WTC11 (cell line): ENCODE data around the gene DAAM2. TPM values are rescaled to one million over a fixed set of nuclear protein-coding genes. Genes with fewer than 3 reads are reported as not detected.

Experiments used
- ATAC-seq: fragments of 200-7000 bp; cut with Tn5 transposase; 2 replicates; pipeline ENCODE4 v1.10.0; 2021; ENCODE audit warnings: mild to moderate bottlenecking, moderate library complexity
- CTCF ChIA-PET: fragments of 300-600 bp; sonication (Branson Sonifier 250); formaldehyde crosslinking; loops from one replicate; lab custom pipeline; 2021; ENCODE audit warnings: antibody characterized with exemption; lab: Charles Lee
- POLR2A ChIA-PET: fragments of 350-600 bp; sonication (Branson Sonifier 250); formaldehyde crosslinking; loops from one replicate; lab custom pipeline; 2021; ENCODE audit warnings: antibody characterized with exemption; lab: Charles Lee
- DNase-seq: peaks from one replicate; pipeline ENCODE4 v3.0.0; 2021; ENCODE audit warnings: low spot score
- H3K27ac Mint-ChIP-seq: 2 replicates; pipeline ENCODE4 v1.8.0; 2021; ENCODE audit warnings: mixed read lengths
- H3K27me3 Mint-ChIP-seq: 2 replicates; pipeline ENCODE4 v1.8.0; 2021; ENCODE audit warnings: low read depth, mild to moderate bottlenecking, moderate library complexity, mixed read lengths
- H3K36me3 Mint-ChIP-seq: 2 replicates; pipeline ENCODE4 v1.8.0; 2021; ENCODE audit warnings: mixed read lengths
- H3K4me1 Mint-ChIP-seq: 2 replicates; pipeline ENCODE4 v1.8.0; 2022; ENCODE audit warnings: mixed read lengths
- H3K4me3 Mint-ChIP-seq: 2 replicates; pipeline ENCODE4 v1.8.0; 2021; ENCODE audit warnings: mild to moderate bottlenecking, moderate library complexity, mixed read lengths
- H3K9me3 Mint-ChIP-seq: 2 replicates; pipeline ENCODE4 v1.8.0; 2021; ENCODE audit warnings: mixed read lengths
- CREM ChIP-seq: sonication (generic); formaldehyde crosslinking; IDR thresholded peaks from 2 replicates; pipeline ENCODE4 v1.8.1; 2022; ENCODE audit warnings: mild to moderate bottlenecking, missing genetic modification reagents, moderate library complexity
- E2F1 ChIP-seq: sonication (generic); formaldehyde crosslinking; IDR thresholded peaks from 2 replicates; pipeline ENCODE4 v1.8.0; 2022; ENCODE audit warnings: mild to moderate bottlenecking, missing genetic modification reagents
- MAX ChIP-seq: sonication (generic); formaldehyde crosslinking; IDR thresholded peaks from 2 replicates; pipeline ENCODE4 v1.8.0; 2022; ENCODE audit warnings: mild to moderate bottlenecking, missing genetic modification reagents
- MXD4 ChIP-seq: fragments of 250-450 bp; sonication (Bioruptor Pico); IDR thresholded peaks from 2 replicates; pipeline ENCODE4 v1.8.0; 2021; ENCODE audit warnings: mild to moderate bottlenecking, moderate library complexity, borderline replicate concordance
- MYBL2 ChIP-seq: sonication (generic); formaldehyde crosslinking; IDR thresholded peaks from 2 replicates; pipeline ENCODE4 v1.8.1; 2023; ENCODE audit warnings: mild to moderate bottlenecking, moderate library complexity, missing genetic modification reagents
- SMAD3 ChIP-seq: sonication (generic); formaldehyde crosslinking; IDR thresholded peaks from 2 replicates; pipeline ENCODE4 v1.8.0; 2022; ENCODE audit warnings: missing genetic modification reagents, mild to moderate bottlenecking, borderline replicate concordance
- SOX15 ChIP-seq: fragments of 250-450 bp; sonication (Bioruptor Pico); IDR thresholded peaks from 2 replicates; pipeline ENCODE4 v1.9.0; 2021; ENCODE audit warnings: mild to moderate bottlenecking
- TEAD4 ChIP-seq: sonication (generic); formaldehyde crosslinking; IDR thresholded peaks from 2 replicates; pipeline ENCODE4 v1.8.0; 2022; ENCODE audit warnings: mild to moderate bottlenecking, missing genetic modification reagents
- ZBTB21 ChIP-seq: sonication (generic); formaldehyde crosslinking; IDR thresholded peaks from 2 replicates; pipeline ENCODE4 v1.8.1; 2023; ENCODE audit warnings: mild to moderate bottlenecking, missing genetic modification reagents, borderline replicate concordance
- ZNF532 ChIP-seq: fragments of 250-450 bp; sonication (Bioruptor Pico); IDR thresholded peaks from 2 replicates; pipeline ENCODE4 v1.9.0; 2021; ENCODE audit warnings: mild to moderate bottlenecking, borderline replicate concordance
- total RNA-seq: library from RNA; stranded (reverse); gene quantifications from 3 replicates; pipeline ENCODE4 v1.2.3, GENCODE V29; 2021
- TF ChIP-seq, protein P1 (sequence below): sonication (generic); formaldehyde crosslinking; conservative IDR thresholded peaks from 2 replicates; pipeline ENCODE4 v1.8.1; 2022; ENCODE audit warnings: mild to moderate bottlenecking, missing genetic modification reagents
- TF ChIP-seq, protein P2 (sequence below): sonication (generic); formaldehyde crosslinking; IDR thresholded peaks from 2 replicates; pipeline ENCODE4 v1.8.1; 2023; ENCODE audit warnings: mild to moderate bottlenecking, missing genetic modification reagents
- TF ChIP-seq, protein P3 (sequence below): sonication (generic); formaldehyde crosslinking; IDR thresholded peaks from 2 replicates; pipeline ENCODE4 v1.8.1; 2022; ENCODE audit warnings: missing genetic modification reagents, borderline replicate concordance
- TF ChIP-seq, protein P4 (sequence below): fragments of 250-450 bp; sonication (Bioruptor Pico); IDR thresholded peaks from 2 replicates; pipeline ENCODE4 v1.9.0; 2021; ENCODE audit warnings: moderate library complexity, mild to moderate bottlenecking, inconsistent platforms, borderline replicate concordance
- TF ChIP-seq, protein P5 (sequence below): sonication (generic); formaldehyde crosslinking; IDR thresholded peaks from 2 replicates; pipeline ENCODE4 v1.8.1; 2023; ENCODE audit warnings: mild to moderate bottlenecking, missing genetic modification reagents

DAAM2 gene
- total RNA-seq, 1 experiment from 2014 or later, result 2.0 TPM

GRCh38 chr6:39951716-39952115, 159.5 kb downstream of the DAAM2 start:
- no peak for DNase-seq
- H3K4me1 Mint-ChIP-seq, result no peaks in the 10 kb centered on the region; the same call in 1 of the 2 replicates
- H3K9me3 Mint-ChIP-seq, result peaks cover 10% of the 10 kb centered on the region
- CTCF ChIA-PET, result no interaction called here
- no peak for TF ChIP-seq TEAD4 (CRISPR knock-in tag)
- no peak for TF ChIP-seq SOX15 (CRISPR knock-in tag)
- TF ChIP-seq, protein P1, sequence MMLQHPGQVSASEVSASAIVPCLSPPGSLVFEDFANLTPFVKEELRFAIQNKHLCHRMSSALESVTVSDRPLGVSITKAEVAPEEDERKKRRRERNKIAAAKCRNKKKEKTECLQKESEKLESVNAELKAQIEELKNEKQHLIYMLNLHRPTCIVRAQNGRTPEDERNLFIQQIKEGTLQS (CRISPR knock-in tag), result no peak
- TF ChIP-seq CREM (CRISPR knock-in tag), result no peak
- no peak for TF ChIP-seq MYBL2 (CRISPR knock-in tag)
- TF ChIP-seq MAX (CRISPR knock-in tag), result no peak
- TF ChIP-seq, protein P2, sequence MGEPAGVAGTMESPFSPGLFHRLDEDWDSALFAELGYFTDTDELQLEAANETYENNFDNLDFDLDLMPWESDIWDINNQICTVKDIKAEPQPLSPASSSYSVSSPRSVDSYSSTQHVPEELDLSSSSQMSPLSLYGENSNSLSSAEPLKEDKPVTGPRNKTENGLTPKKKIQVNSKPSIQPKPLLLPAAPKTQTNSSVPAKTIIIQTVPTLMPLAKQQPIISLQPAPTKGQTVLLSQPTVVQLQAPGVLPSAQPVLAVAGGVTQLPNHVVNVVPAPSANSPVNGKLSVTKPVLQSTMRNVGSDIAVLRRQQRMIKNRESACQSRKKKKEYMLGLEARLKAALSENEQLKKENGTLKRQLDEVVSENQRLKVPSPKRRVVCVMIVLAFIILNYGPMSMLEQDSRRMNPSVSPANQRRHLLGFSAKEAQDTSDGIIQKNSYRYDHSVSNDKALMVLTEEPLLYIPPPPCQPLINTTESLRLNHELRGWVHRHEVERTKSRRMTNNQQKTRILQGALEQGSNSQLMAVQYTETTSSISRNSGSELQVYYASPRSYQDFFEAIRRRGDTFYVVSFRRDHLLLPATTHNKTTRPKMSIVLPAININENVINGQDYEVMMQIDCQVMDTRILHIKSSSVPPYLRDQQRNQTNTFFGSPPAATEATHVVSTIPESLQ, result no peak
- TF ChIP-seq, protein P3, sequence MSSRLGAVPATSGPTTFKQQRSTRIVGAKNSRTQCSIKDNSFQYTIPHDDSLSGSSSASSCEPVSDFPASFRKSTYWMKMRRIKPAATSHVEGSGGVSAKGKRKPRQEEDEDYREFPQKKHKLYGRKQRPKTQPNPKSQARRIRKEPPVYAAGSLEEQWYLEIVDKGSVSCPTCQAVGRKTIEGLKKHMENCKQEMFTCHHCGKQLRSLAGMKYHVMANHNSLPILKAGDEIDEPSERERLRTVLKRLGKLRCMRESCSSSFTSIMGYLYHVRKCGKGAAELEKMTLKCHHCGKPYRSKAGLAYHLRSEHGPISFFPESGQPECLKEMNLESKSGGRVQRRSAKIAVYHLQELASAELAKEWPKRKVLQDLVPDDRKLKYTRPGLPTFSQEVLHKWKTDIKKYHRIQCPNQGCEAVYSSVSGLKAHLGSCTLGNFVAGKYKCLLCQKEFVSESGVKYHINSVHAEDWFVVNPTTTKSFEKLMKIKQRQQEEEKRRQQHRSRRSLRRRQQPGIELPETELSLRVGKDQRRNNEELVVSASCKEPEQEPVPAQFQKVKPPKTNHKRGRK, result no peak
- TF ChIP-seq, protein P4, sequence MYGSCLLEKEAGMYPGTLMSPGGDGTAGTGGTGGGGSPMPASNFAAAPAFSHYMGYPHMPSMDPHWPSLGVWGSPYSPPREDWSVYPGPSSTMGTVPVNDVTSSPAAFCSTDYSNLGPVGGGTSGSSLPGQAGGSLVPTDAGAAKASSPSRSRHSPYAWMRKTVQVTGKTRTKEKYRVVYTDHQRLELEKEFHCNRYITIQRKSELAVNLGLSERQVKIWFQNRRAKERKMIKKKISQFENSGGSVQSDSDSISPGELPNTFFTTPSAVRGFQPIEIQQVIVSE (CRISPR knock-in tag), result no peak
- TF ChIP-seq SMAD3 (CRISPR knock-in tag), result no peak
- TF ChIP-seq E2F1 (CRISPR knock-in tag), result no peak
- TF ChIP-seq, protein P5, sequence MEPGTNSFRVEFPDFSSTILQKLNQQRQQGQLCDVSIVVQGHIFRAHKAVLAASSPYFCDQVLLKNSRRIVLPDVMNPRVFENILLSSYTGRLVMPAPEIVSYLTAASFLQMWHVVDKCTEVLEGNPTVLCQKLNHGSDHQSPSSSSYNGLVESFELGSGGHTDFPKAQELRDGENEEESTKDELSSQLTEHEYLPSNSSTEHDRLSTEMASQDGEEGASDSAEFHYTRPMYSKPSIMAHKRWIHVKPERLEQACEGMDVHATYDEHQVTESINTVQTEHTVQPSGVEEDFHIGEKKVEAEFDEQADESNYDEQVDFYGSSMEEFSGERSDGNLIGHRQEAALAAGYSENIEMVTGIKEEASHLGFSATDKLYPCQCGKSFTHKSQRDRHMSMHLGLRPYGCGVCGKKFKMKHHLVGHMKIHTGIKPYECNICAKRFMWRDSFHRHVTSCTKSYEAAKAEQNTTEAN, result no peak
- TF ChIP-seq ZBTB21, result no peak
- TF ChIP-seq MXD4, result no peak
- no peak for TF ChIP-seq ZNF532 (CRISPR knock-in tag)
- TF ChIP-seq, all 79 proteins: peak for 0
- no peak overlapping the region for H3K4me3 Mint-ChIP-seq
- no peak for ATAC-seq
- H3K36me3 Mint-ChIP-seq, result no peaks in the 10 kb centered on the region
- POLR2A ChIA-PET, result no interaction called here
- H3K27ac Mint-ChIP-seq, result no peak overlapping the region
- peaks cover 4% of the 10 kb centered on the region; the same call in 1 of the 2 replicates for H3K27me3 Mint-ChIP-seq
